HepG2 (cell line): Measurements from ENCODE around the gene MTA3. TPM values are rescaled to one million over a fixed set of nuclear protein-coding genes. Genes with fewer than 3 reads are reported as not detected.

Experiments
- AGO2 ChIP-seq: fragments of 200-400 bp; formaldehyde crosslinking; optimal IDR thresholded peaks from 2 replicates; pipeline ENCODE3; 2017; ENCODE audit warnings: mild to moderate bottlenecking, low read depth, low read length, moderate library complexity
- CREM ChIP-seq, 2 experiments: sonication (generic) in 1 of 2; formaldehyde crosslinking in 1 of 2; IDR thresholded peaks; 2 replicates each; pipeline versions ENCODE4 v1.4.0 to v1.6.1; 2016 to 2020; ENCODE audit warnings: antibody characterized with exemption in 1 of 2, mild to moderate bottlenecking in 1 of 2, missing genetic modification reagents in 1 of 2
- FOXA3 ChIP-seq: IDR thresholded peaks from 2 replicates; pipeline ENCODE4 v1.6.1; 2016; ENCODE audit warnings: missing genetic modification reagents, missing compliant biosample characterization
- HMG20A ChIP-seq: IDR thresholded peaks from 2 replicates; pipeline ENCODE4 v1.6.1; 2016; ENCODE audit warnings: borderline replicate concordance
- HNRNPL ChIP-seq: fragments of 200-400 bp; formaldehyde crosslinking; IDR thresholded peaks from 2 replicates; pipeline ENCODE4 v1.6.1; 2017; ENCODE audit warnings: mild to moderate bottlenecking, low read depth, low read length
- IRF2 ChIP-seq: IDR thresholded peaks from 2 replicates; pipeline ENCODE4 v1.6.1; 2018; ENCODE audit warnings: missing genetic modification reagents, missing compliant biosample characterization
- KAT7 ChIP-seq: IDR thresholded peaks from 2 replicates; pipeline ENCODE4 v1.6.1; 2018; ENCODE audit warnings: borderline replicate concordance, missing compliant biosample characterization
- PITX1 ChIP-seq: sonication (generic); formaldehyde crosslinking; IDR thresholded peaks from 2 replicates; pipeline ENCODE4 v1.5.1; 2020; ENCODE audit warnings: mild to moderate bottlenecking, missing genetic modification reagents
- SUZ12 ChIP-seq: fragments of 150-350 bp; IDR thresholded peaks from 2 replicates; pipeline ENCODE4 v1.6.1; 2014; ENCODE audit warnings: low read depth, low read length
- TP53 ChIP-seq: sonication (generic); formaldehyde crosslinking; conservative IDR thresholded peaks from 2 replicates; pipeline ENCODE4 v1.4.0; 2020; ENCODE audit warnings: missing genetic modification reagents
- ZBTB8A ChIP-seq: sonication (generic); formaldehyde crosslinking; IDR thresholded peaks from 2 replicates; pipeline ENCODE4 v1.4.0; 2020; ENCODE audit warnings: mild to moderate bottlenecking, low read depth, missing genetic modification reagents, borderline replicate concordance
- ZNF224 ChIP-seq: sonication (generic); formaldehyde crosslinking; IDR thresholded peaks from 2 replicates; pipeline ENCODE4 v1.5.0; 2020; ENCODE audit warnings: mild to moderate bottlenecking, missing genetic modification reagents
- ZNF549 ChIP-seq: sonication (generic); formaldehyde crosslinking; IDR thresholded peaks from 2 replicates; pipeline ENCODE4 v1.5.0; 2020; ENCODE audit warnings: missing genetic modification reagents
- ZSCAN31 ChIP-seq: sonication (generic); formaldehyde crosslinking; IDR thresholded peaks from 2 replicates; pipeline ENCODE4 v1.5.0; 2020; ENCODE audit warnings: low read depth, mild to moderate bottlenecking, missing genetic modification reagents
- polyA plus RNA-seq, 8 experiments: library from polyadenylated mRNA; depleted of rRNA in 3 of 8; stranded (reverse) in 7 of 8; unstranded in 1 of 8; fragments of >200 nt; fragmentation: Illumina TruSeq in 4 of 8; extraction: Trizol in 4 of 8; gene quantifications; 2 replicates each; pipeline versions ENCODE4 v1.2.1 to v1.2.3, GENCODE V29; 2011 to 2016; ENCODE audit warnings: low read depth in 4 of 8, missing spikeins in 1 of 8, mixed read lengths in 1 of 8; ENCODE audit not compliant: insufficient read depth in 1 of 8
- total RNA-seq, 5 experiments: library from RNA; depleted of rRNA; stranded (reverse); fragments of >200 nt; fragmentation: Illumina TruSeq; extraction: Trizol; gene quantifications; 2 replicates each; pipeline ENCODE4 v1.2.3, GENCODE V29; 2016; ENCODE audit warnings: low read depth in 1 of 5
- TF ChIP-seq, protein P1 (sequence below): sonication (generic); formaldehyde crosslinking; IDR thresholded peaks from 2 replicates; pipeline ENCODE4 v1.8.1; 2023; ENCODE audit warnings: mild to moderate bottlenecking, inconsistent platforms, moderate library complexity, missing genetic modification reagents, borderline replicate concordance
- TF ChIP-seq, protein P2 (sequence below): sonication (generic); formaldehyde crosslinking; IDR thresholded peaks from 2 replicates; pipeline ENCODE4 v1.8.1; 2023; ENCODE audit warnings: missing genetic modification reagents, mild to moderate bottlenecking, borderline replicate concordance
- TF ChIP-seq, protein P3 (sequence below): sonication (generic); formaldehyde crosslinking; IDR thresholded peaks from 2 replicates; pipeline ENCODE4 v1.4.0; 2020; ENCODE audit warnings: missing genetic modification reagents, mild to moderate bottlenecking, borderline replicate concordance
- TF ChIP-seq, protein P4 (sequence below): sonication (generic); formaldehyde crosslinking; IDR thresholded peaks from 2 replicates; pipeline ENCODE4 v1.5.0; 2020; ENCODE audit warnings: mild to moderate bottlenecking, low read depth, missing genetic modification reagents, borderline replicate concordance
- TF ChIP-seq, protein P5 (sequence below): sonication (generic); formaldehyde crosslinking; IDR thresholded peaks from 2 replicates; pipeline ENCODE4 v1.4.0; 2020; ENCODE audit warnings: mild to moderate bottlenecking, missing genetic modification reagents
- TF ChIP-seq, protein P6 (sequence below): IDR thresholded peaks from 2 replicates; pipeline ENCODE4 v1.6.1; 2016; ENCODE audit warnings: low read depth, borderline replicate concordance
- TF ChIP-seq, protein P7 (sequence below): sonication (generic); formaldehyde crosslinking; IDR thresholded peaks from 2 replicates; pipeline ENCODE4 v1.4.0; 2020; ENCODE audit warnings: missing genetic modification reagents

The MTA3 gene
- total and polyA plus RNA-seq, 2 of the 13 experiments (the other 11 are each of a cell fraction or from before 2014, with no cell fraction given), result 48.8 to 77.8 TPM

DNA sequence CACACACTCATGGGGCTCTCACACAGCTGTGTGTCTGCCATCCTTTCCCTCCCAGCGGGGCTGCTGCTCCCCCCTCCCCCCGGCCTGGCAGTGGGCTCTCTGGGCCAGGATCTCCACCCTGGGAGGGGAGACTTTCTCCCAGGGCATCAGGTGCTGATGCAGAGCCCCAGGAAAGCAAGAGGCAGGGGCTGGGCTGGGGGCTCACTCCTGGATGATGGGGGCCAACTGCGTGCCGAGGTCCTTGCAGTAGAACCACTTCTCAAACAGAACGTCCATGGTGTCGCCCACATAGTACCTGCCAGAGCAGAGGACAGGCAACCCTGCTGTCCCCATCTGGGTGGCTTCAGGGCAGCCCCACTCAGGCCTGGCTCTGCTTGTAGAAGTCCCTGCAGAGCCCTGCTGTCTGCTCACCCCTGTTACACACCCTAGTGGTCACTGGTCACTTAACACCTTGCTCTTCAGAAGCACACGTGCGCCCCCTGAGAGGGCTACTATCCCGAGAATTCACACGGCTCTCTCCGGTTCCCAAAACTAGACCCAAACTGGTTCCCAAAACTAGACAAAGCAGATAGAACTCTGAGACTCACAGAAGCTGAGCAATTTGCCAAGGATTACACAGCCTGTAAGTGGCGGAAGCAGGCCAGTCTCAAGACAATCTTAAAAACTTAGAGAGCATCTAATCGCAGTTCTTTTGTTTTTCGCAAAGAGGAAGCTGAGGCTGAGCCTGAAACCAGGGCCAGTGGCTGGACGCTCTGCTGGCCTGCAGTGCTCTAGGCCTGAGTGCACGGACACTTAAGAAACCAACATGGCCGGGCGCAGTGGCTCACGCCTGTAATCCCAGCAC is 202.1 kb downstream of the MTA3 start (continued):
- TF ChIP-seq ZBTB8A (CRISPR knock-in tag), result no peak
- TF ChIP-seq CREM (IDR thresholded peaks at IDR 0.05), result no peak
- TF ChIP-seq CREM (CRISPR knock-in tag; IDR thresholded peaks at IDR 0.05), result no peak
- no peak for TF ChIP-seq KAT7 (CRISPR knock-in tag)
- TF ChIP-seq SUZ12, result no peak
- no peak for TF ChIP-seq ZNF549
- no peak for TF ChIP-seq TP53 (CRISPR knock-in tag)
- TF ChIP-seq, protein P1, sequence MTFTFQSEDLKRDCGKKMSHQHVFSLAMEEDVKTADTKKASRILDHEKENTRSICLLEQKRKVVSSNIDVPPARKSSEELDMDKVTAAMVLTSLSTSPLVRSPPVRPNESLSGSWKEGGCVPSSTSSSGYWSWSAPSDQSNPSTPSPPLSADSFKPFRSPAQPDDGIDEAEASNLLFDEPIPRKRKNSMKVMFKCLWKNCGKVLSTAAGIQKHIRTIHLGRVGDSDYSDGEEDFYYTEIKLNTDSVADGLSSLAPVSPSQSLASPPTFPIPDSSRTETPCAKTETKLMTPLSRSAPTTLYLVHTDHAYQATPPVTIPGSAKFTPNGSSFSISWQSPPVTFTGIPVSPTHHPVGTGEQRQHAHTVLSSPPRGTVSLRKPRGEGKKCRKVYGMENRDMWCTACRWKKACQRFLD (CRISPR knock-in tag), result no peak
- 0 out of 2 replicates have a peak, but pooled peaks have one; percentile 17 for TF ChIP-seq ZSCAN31 (CRISPR knock-in tag)
- TF ChIP-seq FOXA3 (CRISPR knock-in tag), result no peak
- TF ChIP-seq HMG20A, result no peak
- TF ChIP-seq, protein P2, sequence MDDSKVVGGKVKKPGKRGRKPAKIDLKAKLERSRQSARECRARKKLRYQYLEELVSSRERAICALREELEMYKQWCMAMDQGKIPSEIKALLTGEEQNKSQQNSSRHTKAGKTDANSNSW (CRISPR knock-in tag), result no peak
- no peak for TF ChIP-seq ZNF224 (CRISPR knock-in tag)
- TF ChIP-seq HNRNPL, result no peak
- TF ChIP-seq, protein P3, sequence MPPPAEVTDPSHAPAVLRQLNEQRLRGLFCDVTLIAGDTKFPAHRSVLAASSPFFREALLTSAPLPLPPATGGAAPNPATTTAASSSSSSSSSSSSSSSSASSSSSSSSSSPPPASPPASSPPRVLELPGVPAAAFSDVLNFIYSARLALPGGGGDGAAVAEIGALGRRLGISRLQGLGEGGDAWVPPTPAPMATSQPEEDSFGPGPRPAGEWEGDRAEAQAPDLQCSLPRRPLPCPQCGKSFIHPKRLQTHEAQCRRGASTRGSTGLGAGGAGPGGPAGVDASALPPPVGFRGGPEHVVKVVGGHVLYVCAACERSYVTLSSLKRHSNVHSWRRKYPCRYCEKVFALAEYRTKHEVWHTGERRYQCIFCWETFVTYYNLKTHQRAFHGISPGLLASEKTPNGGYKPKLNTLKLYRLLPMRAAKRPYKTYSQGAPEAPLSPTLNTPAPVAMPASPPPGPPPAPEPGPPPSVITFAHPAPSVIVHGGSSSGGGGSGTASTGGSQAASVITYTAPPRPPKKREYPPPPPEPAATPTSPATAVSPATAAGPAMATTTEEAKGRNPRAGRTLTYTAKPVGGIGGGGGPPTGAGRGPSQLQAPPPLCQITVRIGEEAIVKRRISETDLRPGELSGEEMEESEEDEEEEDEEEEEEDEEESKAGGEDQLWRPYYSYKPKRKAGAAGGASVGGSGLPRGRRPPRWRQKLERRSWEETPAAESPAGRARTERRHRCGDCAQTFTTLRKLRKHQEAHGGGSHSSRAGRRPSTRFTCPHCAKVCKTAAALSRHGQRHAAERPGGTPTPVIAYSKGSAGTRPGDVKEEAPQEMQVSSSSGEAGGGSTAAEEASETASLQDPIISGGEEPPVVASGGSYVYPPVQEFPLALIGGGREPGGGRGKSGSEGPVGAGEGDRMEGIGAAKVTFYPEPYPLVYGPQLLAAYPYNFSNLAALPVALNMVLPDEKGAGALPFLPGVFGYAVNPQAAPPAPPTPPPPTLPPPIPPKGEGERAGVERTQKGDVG (CRISPR knock-in tag), result 0 out of 2 replicates have a peak, but pooled peaks have one; percentile 40
- peak; percentile 23; the same call in 1 of the 2 replicates for TF ChIP-seq PITX1 (CRISPR knock-in tag)
- TF ChIP-seq, protein P4, sequence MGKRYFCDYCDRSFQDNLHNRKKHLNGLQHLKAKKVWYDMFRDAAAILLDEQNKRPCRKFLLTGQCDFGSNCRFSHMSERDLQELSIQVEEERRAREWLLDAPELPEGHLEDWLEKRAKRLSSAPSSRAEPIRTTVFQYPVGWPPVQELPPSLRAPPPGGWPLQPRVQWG (CRISPR knock-in tag), result no peak
- TF ChIP-seq, protein P5, sequence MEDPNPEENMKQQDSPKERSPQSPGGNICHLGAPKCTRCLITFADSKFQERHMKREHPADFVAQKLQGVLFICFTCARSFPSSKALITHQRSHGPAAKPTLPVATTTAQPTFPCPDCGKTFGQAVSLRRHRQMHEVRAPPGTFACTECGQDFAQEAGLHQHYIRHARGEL (CRISPR knock-in tag), result no peak
- TF ChIP-seq AGO2, result peak; percentile 30
- TF ChIP-seq, protein P6, sequence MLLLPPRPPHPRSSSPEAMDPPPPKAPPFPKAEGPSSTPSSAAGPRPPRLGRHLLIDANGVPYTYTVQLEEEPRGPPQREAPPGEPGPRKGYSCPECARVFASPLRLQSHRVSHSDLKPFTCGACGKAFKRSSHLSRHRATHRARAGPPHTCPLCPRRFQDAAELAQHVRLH (CRISPR knock-in tag), result no peak
- TF ChIP-seq, protein P7, sequence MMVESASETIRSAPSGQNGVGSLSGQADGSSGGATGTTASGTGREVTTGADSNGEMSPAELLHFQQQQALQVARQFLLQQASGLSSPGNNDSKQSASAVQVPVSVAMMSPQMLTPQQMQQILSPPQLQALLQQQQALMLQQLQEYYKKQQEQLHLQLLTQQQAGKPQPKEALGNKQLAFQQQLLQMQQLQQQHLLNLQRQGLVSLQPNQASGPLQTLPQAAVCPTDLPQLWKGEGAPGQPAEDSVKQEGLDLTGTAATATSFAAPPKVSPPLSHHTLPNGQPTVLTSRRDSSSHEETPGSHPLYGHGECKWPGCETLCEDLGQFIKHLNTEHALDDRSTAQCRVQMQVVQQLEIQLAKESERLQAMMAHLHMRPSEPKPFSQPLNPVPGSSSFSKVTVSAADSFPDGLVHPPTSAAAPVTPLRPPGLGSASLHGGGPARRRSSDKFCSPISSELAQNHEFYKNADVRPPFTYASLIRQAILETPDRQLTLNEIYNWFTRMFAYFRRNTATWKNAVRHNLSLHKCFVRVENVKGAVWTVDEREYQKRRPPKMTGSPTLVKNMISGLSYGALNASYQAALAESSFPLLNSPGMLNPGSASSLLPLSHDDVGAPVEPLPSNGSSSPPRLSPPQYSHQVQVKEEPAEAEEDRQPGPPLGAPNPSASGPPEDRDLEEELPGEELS, result peak; percentile 14; the same call in 1 of the 2 replicates
- no peak for TF ChIP-seq IRF2 (CRISPR knock-in tag)
